HG03135 (cell line): Measurements from ENCODE around the gene AGFG2.
A peak's percentile ranks its signal among the peaks of the same experiment; 100 is the strongest.
"Not testable (repeated sequence)": the region's sequence is repeated elsewhere in the genome, so short reads cannot be mapped to it uniquely, and the experiment has no call there.

ENCODE experiments used
- ATAC-seq: cut with Tn5 transposase; IDR thresholded peaks from one replicate; pipeline ENCODE4 v1.9.1; 2021; ENCODE audit warnings: mild to moderate bottlenecking, moderate library complexity; ENCODE audit not compliant: unreplicated experiment

Gene AGFG2

DNA sequence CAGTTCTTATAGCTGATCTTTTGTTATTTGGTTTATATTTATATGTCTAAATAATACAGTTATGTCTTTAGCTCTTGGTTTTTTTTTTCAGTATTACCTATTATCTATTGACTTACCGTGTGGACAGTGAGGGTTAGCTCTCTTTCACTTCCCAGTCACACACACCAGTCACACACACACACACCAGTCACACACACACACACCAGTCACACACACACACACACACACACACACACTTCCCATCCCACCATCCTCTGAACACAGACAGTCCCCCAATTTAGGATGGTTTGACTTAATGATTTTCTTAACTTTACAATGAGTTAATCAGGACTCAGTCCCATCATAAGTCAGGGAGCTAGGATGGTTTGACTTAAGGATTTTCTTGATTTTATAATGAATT is 18.9 kb upstream of the AGFG2 start:
- ATAC-seq, result no peak

DNA sequence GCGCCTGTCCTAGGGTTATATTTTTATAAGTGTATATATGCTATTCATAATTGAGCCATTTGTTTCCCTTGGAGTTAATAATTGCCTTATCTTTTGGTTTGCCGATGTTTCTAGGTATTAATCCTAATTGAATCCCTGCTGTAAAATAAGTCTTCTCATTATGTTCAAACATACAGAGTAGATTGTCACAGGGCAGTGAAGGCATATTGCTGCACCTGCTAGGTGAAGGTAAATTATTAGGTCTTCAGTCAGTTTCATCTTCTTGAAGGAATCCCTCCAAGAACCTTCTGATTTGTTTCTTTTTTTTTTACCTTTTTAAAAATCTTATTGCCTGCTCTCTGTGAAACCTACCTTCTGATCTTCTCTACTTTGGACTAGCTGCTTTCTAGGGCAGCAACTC is 17.9 kb upstream of the AGFG2 start:
- ATAC-seq, result no peak

DNA sequence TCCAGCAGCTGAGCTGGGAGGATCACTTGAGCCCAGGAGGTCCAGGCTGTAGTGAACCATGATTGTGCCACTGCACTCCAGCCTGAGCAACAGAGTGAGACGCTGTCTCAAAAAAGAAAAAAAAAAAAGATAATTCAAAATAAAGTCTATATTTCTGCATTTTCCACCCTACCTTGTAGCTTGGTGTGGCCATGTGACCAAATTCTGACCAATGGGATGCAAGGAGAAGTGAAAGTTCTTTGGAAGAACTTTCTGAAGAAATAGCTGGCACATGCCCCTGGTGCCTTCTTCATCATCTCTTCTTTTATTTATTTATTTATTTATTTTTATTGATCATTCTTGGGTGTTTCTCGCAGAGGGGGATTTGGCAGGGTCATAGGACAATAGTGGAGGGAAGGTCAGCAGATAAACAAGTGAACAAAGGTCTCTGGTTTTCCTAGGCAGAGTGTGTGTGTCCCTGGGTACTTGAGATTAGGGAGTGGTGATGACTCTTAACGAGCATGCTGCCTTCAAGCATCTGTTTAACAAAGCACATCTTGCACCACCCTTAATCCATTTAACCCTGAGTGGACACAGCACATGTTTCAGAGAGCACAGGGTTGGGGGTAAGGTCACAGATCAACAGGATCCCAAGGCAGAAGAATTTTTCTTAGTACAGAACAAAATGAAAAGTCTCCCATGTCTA is 17.0 kb upstream of the AGFG2 start:
- ATAC-seq, result not testable (repeated sequence)

DNA sequence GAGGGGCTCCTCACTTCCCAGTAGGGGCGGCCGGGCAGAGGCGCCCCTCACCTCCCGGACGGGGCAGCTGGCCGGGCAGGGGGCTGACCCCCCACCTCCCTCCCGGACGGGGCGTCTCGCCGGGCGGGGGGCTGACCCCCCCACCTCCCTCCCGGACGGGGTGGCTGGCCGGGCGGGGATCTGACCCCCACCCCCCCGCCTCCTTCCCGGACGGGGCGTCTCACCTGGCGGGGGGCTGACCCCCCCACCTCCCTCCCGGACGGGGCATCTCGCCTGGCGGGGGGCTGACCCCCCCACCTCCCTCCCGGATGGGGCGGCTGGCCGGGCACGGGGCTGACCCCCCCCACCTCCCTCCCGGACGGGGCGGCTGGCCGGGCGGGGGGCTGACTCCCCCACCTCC is 15.8 kb upstream of the AGFG2 start:
- ATAC-seq, result not testable (repeated sequence)

DNA sequence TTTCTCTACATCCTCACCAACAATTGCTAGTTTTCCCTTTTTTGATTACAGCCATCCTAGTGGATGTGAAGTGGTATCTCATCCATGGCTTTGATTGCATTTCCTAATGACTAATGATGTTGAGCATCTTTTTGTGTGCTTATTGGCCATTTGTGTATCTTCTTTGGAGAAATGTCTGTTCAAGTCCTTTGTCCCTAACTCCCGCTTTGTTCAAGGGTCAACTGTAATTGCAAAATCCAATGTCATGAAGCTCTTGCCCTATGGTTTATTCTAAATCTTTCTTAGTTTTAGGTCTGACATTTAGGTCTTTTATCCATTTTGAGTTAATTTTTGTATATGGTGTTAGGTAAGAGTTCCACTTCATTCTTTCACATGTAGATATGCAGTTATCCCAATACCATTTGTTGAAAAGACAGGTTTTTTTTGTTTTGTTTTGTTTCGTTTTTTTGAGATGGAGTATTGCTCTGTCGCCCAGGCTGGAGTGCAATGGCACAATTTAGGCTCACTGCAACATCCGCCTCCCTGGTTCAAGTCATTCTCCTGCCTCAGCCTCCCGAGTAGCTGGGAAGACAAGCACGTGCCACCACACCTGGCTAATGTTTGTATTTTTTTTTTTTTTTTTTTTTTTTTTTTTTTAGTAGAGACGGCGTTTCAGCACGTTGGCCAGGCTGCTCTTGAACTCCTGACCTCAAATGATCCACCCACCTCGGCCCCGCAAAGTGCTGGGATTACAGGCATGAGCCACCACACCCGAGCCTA is 10.7 kb upstream of the AGFG2 start:
- ATAC-seq, result not testable (repeated sequence)

DNA sequence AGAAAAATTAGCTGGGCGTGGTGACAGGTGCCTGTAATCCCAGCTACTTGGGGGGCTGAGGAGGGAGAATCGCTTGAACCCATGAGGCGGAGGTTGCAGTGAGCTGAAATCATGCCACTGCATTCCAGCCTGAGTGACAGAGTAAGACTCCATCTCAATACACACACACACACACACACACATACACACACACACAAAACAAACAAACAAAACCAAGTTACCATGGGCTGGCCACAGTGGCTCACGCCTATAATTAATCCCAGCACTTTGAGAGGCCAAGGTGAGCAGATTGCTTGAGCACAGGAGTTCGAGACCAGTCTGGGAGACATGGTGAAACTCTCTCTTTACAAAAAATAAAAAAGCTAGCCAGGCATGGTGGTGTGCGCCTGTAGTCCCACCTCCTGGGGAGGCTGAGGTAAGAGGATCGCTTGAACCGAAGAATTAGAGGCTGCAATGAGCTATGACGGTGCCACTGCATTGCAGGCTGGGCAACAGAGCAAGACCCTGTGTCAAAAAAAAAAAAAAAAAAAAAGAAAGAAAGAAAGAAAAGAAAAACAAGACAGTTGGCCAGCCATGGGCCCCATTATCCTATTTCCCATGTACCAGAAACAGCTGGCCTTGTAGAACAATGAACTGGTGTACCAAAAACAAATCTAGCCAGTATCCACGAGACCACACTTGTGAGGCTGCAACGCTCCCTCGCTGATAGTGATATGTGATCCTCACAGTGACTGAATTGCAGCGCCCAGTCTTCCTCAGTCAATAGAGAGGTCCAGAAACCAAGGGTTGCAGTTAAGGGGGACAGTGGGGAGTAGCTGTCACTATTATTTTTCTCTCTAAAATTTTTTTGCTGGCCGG is 6.6 kb upstream of the AGFG2 start:
- ATAC-seq, result no peak

DNA sequence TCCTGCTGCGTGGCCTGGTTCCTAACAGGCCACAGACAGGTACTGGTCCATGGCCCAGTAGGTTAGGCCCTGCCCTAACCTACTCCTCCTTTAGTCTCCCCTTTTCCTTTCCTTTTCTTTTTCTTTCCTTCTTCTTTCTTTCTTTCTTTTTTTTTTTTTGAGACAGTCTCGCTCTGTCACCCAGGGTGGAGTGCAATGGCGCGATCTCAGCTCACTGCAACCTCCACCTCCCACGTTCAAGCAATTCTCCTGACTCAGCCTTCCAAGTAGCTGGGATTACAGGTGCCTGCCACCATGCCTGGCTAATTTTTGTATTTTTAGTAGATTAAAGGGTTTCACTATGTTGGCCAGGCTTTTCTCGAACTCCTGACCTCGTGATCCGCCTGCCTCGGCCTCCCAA is 3.0 kb upstream of the AGFG2 start:
- not testable (repeated sequence) for ATAC-seq

DNA sequence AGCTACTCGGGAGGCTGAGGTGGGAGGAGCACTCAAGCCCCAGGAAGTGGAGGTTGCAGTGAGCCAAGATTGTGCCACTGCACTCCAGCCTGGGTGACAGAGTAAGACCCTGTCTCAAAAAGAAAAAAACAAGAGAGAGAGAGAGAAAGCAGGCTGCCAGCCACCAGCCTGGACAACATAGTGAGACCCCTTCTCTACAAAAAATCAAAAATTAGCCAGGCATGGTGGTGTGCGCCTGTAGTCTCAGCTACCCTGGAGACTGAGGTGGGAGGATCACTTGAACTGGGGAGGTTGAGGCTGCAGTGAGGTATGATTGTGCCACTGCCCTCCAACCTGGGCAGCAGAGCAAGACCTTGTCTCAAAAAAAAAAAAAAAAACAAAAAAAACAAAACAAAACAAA is 2.3 kb upstream of the AGFG2 start:
- not testable (repeated sequence) for ATAC-seq

DNA sequence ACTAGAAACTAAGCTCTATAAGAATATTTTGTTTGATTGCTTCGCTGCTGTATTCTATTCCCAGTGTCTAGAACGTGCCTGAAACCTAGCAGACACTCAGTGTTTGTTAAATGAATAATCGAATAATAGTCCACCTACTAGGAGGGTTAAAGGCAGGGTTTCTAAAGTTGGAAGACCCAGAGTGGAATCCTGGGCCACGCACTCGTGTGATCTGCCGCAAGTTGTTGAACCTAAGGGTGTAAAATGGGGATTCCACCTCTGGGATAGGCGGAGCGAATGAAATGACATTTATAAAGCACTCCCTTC is 702 bp upstream of the AGFG2 start:
- ATAC-seq, result no peak

DNA sequence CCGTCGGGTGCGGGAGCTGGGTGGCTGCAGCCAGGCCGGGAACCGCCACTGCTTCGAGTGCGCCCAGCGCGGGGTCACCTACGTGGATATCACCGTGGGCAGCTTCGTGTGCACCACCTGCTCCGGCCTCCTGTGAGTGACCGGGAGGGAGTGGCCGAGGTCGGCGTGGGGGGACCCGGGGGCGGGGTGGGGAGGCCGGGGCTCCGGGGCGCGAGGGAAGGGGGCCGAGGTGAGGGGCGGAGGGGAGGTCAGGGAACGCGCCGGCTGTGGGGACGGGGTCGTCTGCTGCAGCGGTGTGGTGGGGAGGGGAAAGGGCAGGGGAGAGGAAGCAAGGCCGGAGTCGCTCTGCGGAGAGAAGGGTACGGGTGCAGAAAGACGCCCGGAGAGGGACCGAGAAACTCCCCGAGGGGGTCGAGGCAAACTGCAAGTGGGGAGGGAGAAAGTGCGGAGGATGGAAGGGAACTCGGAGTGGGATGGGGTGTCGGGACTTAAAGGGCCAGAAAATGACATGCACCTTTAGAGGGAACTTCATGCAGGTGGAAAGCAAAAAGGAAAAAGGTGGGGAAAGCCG is 518 bp downstream of the AGFG2 start:
- ATAC-seq, result no peak

DNA sequence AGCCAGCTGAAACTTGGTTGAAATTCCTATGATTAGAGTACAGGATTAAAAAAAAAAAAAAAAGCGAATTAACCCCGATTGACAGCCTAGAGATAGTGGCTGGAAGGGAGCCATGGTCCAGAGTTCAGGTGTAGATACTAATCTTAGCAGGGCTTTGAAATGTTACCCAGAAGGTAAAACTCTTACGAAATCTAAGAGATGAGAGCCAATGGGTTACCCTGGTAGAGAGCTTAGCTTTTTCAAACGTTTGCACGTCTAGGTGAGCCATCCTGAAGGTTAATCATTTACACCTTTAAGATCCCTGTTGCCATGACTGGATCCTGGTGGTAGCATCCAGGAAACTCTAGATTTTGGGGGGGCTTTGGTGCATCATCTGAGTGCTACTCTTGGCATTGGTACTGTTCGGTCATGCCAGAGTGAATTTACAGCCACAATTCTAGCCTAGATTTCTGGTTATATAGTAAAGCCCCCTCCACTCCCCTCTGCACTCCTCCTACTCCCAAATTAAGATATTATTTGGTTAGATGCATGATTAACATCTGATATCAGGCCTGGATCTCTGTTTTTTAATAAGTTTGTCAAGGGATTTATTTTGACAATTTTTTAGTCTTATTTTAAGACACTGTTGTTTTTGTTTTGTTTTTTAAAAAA is 1.2 kb downstream of the AGFG2 start:
- ATAC-seq, result no peak

DNA sequence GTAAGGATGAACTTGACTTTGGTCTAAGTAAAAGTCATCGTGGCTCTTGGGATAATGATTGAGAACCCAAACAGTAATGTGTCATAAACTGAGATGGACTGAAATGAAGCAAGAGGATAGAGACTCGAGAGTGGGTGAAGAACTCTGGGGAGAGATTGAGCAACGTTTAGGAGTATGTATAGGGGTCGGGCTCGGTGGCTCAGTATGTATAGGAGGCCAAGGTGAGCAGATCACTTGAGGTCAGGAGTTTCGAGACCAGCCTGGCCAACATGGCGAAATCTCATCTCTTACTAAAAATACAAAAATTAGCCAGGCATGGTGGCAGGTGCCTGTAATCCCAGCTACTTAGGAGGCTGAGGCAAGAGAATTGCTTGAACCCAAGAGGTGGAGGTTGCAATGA is 2.3 kb downstream of the AGFG2 start:
- ATAC-seq, result not testable (repeated sequence)

DNA sequence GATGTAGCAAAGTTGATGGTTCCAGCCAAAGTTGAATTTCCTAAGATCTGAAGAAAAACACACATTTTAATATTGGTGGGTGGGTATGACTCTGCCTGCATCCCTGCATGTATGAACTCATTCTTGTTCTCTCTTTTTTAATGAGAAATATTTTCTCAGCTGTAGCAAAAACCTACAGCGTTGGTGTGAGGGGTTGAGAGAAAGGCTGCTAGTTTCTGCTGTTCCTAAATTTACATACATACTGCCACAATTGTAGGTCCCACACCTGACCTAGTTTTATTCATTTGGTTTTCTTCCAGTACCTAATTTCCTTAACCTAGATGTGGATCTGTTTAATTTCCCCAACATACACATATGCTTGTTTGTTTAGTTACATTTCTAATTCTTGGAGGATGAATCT is 4.6 kb downstream of the AGFG2 start:
- no peak for ATAC-seq

DNA sequence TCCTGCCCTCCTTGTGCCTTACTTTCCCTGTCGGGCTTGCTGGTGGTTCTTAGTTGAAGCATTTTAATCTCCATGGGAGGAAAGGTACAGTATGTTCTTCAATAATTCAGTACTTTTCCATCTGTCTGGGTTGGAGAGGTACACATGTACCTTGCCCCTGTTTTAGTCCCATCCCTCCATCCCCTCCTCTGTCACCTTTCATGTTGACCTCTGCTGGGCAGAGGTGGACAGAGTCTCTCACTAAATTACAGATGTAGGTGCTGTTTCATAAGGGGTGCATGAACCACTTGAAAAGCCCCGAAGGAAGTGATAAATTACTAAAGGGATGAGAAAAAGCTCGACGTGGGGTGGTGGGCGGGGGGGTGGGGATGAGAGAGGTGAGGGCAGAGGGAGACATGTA is 5.4 kb downstream of the AGFG2 start:
- ATAC-seq, result no peak

DNA sequence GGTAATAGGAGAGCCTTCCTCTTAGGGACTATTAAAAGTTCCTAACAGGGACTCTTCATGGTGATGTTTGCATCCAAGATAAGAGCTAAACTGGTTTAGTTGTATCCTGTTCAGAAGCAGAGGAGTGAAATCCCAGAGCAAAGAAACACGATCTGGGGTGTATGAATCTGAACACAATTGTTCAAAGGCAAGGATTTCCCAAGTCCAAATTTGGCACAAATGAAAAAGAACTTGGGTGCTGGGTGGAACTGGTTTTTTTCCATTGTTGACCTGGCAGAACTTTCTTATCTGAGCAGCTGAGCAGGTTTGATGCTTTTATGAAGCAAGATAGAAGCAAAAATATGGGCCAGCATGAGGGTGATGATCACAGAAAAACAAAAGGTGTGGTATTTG is 6.0 kb downstream of the AGFG2 start:
- no peak for ATAC-seq

DNA sequence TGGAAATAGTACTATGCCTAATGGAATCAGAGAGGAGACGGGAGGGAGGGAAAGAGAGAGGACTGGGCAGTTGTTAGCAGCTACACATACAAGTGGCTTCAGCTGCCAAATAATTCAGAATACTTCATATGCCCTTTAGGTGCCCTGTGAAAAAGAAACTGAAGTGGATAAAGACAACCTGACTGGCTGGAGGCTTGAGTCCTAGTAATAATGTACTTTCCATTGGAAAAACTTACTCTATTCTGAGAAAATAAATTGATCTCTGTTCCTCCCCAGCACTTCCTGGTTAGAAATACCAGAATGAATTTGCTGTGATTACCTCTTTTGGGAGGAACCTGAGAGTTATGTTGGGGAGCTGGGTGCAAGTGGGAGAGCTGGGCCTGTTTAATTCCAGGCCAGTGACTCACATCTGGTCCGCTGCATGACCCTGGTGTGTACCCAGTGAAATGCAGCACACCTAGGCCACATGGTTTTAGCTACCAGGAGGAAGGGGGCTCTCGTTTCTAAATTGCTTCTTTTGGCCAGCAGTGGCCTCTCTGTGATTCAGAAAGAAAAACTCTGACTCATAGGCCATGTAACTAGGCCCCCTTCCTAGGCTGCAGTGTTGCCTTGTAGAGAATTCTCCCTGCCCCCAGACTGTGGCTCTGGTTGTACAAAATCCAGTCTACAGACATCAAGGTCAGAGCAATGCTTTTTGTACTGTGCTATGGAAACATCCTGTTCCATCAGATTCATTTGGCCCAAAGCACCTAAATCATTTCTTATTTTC is 6.5 kb downstream of the AGFG2 start:
- ATAC-seq, result peak; percentile 47

DNA sequence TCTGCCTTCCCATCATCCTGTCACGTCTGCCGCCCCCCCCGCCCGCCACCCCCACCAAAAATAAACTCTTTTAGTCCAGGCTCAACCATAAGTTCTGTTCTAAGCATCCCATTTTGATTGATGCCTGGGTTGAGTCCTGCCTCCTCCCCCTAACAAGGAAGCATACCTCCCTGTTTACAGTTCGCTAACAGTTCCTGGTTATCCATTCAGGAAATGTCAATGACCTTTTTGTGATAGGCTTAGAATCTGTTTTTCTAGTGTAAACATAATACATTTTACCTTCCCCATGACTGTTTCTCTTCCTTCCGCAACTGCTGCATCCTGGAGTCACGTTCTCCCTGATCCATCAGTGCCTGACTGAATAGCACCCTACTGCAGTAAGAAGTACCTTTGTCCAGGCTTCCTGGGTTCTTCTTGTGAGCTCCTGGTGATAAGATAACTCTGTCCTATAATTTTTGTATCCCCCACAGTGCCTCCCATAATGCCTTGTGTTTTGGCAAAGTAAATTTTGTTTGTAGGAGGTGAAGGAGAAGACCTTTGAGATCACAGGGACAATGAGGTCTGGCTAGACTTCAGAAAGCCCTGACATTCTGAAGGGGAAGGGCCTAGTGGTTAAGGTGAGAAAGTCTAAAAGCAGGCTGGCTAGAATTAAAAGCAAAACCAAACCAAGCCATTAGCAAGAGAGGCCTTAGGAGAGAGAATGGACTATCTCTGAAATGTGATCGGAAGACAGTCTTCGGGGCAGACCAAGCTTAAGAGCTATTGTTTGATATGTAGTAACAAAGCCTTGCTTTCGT is 7.3 kb downstream of the AGFG2 start:
- ATAC-seq, result peak; percentile 44

DNA sequence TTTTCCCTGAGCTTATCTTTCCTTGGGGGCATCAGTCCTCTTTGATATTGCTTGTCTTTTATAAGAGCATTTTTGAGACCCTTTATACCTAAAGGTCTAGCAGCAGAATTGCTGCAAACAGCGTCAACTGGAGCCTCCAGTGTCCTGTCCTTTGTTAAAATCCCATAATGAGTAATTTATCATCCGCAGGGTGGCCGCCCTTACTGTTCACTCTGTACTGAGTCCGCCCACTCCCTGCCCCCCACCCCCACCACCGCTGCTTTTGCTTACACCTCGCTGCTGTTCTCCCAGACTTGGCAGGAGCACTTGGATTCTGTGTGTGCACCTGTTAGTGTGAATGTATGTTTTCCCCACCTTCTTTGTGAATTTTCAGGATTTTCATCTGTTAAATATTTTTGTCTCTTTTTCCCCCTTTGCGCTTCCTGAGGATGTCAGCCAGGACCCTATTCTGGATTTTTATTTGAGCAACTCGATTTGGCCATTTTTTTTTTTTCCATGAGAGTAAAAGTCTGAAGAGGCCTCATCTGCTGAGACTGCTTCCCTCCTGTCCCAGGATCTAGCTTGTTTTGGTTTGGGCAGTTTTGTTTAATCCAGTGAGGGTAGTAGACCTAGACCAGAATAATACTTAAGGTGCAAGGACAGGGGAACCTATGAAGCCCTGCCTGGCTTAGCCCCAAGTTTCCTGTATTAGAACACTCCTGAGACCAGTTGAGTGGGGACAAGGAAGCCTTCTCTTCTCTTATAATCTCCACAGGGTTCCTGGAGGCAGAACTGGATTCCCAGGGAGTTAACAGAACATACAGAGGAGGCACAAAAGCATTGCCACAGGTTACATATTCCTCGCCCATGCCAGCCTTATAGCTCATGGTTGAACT is 8.2 kb downstream of the AGFG2 start:
- no peak for ATAC-seq

DNA sequence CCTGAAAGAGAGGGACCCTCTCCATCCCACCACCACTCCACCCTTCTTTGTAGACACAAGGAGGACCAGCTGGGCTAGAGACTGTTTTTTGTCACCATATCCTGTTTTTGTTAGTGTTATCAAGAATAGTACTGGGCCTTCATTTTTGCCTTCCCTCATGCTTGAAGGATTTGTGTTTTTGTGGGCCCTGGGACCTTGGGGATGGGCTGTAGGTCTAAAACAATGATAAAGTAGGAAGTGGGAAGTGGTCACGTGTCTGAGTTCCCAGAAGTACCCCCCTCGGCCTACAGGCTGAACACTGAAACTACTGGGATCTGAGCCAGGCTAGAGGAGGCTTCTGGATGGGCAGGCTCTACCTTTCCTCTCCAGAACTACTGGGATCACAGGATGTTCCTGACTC is 8.9 kb downstream of the AGFG2 start:
- no peak for ATAC-seq
